ENCODE results near the gene CAMK1D.

- no peak for TF ChIP-seq JUN (IDR thresholded peaks at IDR 0.05; ENCODE audit: borderline replicate concordance, insufficient read depth, insufficient read length, low read depth)
- no peak for TF ChIP-seq CTCF (IDR thresholded peaks at IDR 0.05; ENCODE audit: extremely low read depth in 1 of 2, insufficient read depth in 1 of 2, low read depth in 1 of 2, low read length in 2 of 2)
- no peak for TF ChIP-seq POLR2A (IDR thresholded peaks at IDR 0.05; ENCODE audit: low read depth, low read length)
Observed at GRCh38 chr10:12586741-12587140, 237.4 kb downstream of the CAMK1D start.

All from endothelial cell of umbilical vein (primary cell).